SU-DHL-6 (cell line): Measurements from ENCODE around the gene SLC41A3.

Source experiments
- H2AFZ ChIP-seq: fragments of 200-600 bp; sonication (generic); 2 replicates; pipeline ENCODE4 v1.6.1; 2014; ENCODE audit warnings: low read depth, mild to moderate bottlenecking, moderate library complexity, mixed read lengths, antibody characterized with exemption, low read length; ENCODE audit not compliant: severe bottlenecking
- H3F3A ChIP-seq: fragments of 200-600 bp; shearing (Covaris generic); 2 replicates; pipeline ENCODE4 v1.6.0; 2016; ENCODE audit warnings: antibody characterized with exemption, mild to moderate bottlenecking; ENCODE audit not compliant: insufficient read depth
- H3K27ac ChIP-seq: fragments of 200-600 bp; sonication (generic); 2 replicates; pipeline ENCODE4 v1.5.1; 2016; ENCODE audit warnings: low read depth, mild to moderate bottlenecking, low read length, moderate library complexity, mixed read lengths
- H3K27me3 ChIP-seq: fragments of 200-600 bp; sonication (generic), shearing (Covaris generic); 2 replicates; pipeline ENCODE4 v1.6.0; 2014; ENCODE audit warnings: mild to moderate bottlenecking, low read length
- H3K36me3 ChIP-seq: fragments of 200-600 bp; sonication (generic); 2 replicates; pipeline ENCODE4 v1.6.1; 2014; ENCODE audit warnings: mild to moderate bottlenecking, low read length, mixed read lengths
- H3K4me2 ChIP-seq: fragments of 300-600, 200-600 bp; shearing (Covaris generic), sonication (generic); 2 replicates; pipeline ENCODE4 v1.6.0; 2014; ENCODE audit warnings: low read length, low read depth, mild to moderate bottlenecking; ENCODE audit not compliant: poor library complexity, severe bottlenecking
- H3K4me3 ChIP-seq: fragments of 200-600 bp; sonication (generic); 2 replicates; pipeline ENCODE4 v1.5.1; 2014; ENCODE audit warnings: antibody characterized with exemption, low read length, mild to moderate bottlenecking, mixed read lengths; ENCODE audit not compliant: insufficient read depth, poor library complexity, severe bottlenecking
- H3K79me2 ChIP-seq: fragments of 200-600 bp; sonication (generic); 2 replicates; pipeline ENCODE4 v1.6.1; 2014; ENCODE audit warnings: mild to moderate bottlenecking, low read length, moderate library complexity; ENCODE audit not compliant: insufficient read depth
- H3K9ac ChIP-seq: fragments of 200-600 bp; sonication (generic); 2 replicates; pipeline ENCODE4 v1.7.0; 2014; ENCODE audit warnings: mild to moderate bottlenecking, low read length
- H3K9me2 ChIP-seq: fragments of 200-600 bp; sonication (generic); replicated peaks from 2 replicates; pipeline ENCODE4 v1.6.1; 2014; ENCODE audit warnings: low read length; ENCODE audit not compliant: insufficient read depth
- H3K9me3 ChIP-seq: fragments of 200-600 bp; sonication (generic); 2 replicates; pipeline ENCODE4 v1.6.1; 2014; ENCODE audit warnings: low read length, mixed read lengths; ENCODE audit not compliant: insufficient read depth
- H4K20me1 ChIP-seq: fragments of 200-600 bp; sonication (generic); 2 replicates; pipeline ENCODE4 v1.6.1; 2014; ENCODE audit warnings: low read depth, mild to moderate bottlenecking, antibody characterized with exemption, low read length, moderate library complexity, mixed read lengths
- CTCF ChIP-seq: fragments of 200-600 bp; sonication (generic); IDR thresholded peaks from one replicate; pipeline ENCODE4 v1.5.1; 2017; ENCODE audit warnings: antibody characterized with exemption, mild to moderate bottlenecking, low read length, moderate library complexity; ENCODE audit not compliant: insufficient read depth, poor library complexity, severe bottlenecking
- EZH2phosphoT487 ChIP-seq: fragments of 200-600 bp; sonication (generic), shearing (Covaris generic); conservative IDR thresholded peaks from 2 replicates; pipeline ENCODE4 v1.6.1; 2018; ENCODE audit warnings: mild to moderate bottlenecking, antibody characterized with exemption, low read length, moderate library complexity, mixed read lengths

SLC41A3 gene

GRCh38 chr3:126051741-126052140 is 32.2 kb downstream of the SLC41A3 start:
- no peaks in the 10 kb centered on the region for H3K27me3 ChIP-seq
- H3F3A ChIP-seq, result no peaks in the 10 kb centered on the region
- H3K36me3 ChIP-seq, result no peaks in the 10 kb centered on the region
- H3K4me2 ChIP-seq, result no peak overlapping the region
- no peaks in the 10 kb centered on the region for H3K79me2 ChIP-seq
- no peak overlapping the region for H3K9ac ChIP-seq
- no peaks in the 10 kb centered on the region for H3K9me3 ChIP-seq
- no peak for TF ChIP-seq EZH2phosphoT487
- no peak for TF ChIP-seq CTCF
- no peaks in the 10 kb centered on the region for H3K9me2 ChIP-seq
- no peak overlapping the region for H2AFZ ChIP-seq
- H4K20me1 ChIP-seq, result no peaks in the 10 kb centered on the region
- no peak overlapping the region for H3K4me3 ChIP-seq
- H3K27ac ChIP-seq, result no peak overlapping the region

GRCh38 chr3:126051234-126051633 is 32.7 kb downstream of the SLC41A3 start:
- Histone ChIP-seq H3K4me3 (no peak overlapping the region), H3K27ac (no peak overlapping the region), H3K36me3 (no peaks in the 10 kb centered on the region), H2AFZ (no peak overlapping the region), H4K20me1 (no peaks in the 10 kb centered on the region), H3K27me3 (no peaks in the 10 kb centered on the region), H3K9ac (no peak overlapping the region), H3F3A (no peaks in the 10 kb centered on the region), H3K4me2 (no peak overlapping the region), H3K9me3 (no peaks in the 10 kb centered on the region), H3K79me2 (no peaks in the 10 kb centered on the region), H3K9me2 (no peaks in the 10 kb centered on the region)
- no peak for TF ChIP-seq EZH2phosphoT487
- no peak for TF ChIP-seq CTCF

GRCh38 chr3:126050626-126051025 is 33.3 kb downstream of the SLC41A3 start:
- no peaks in the 10 kb centered on the region for H4K20me1 ChIP-seq
- H3K4me3 ChIP-seq, result no peak overlapping the region
- no peak overlapping the region for H3K27ac ChIP-seq
- H3K9me3 ChIP-seq, result no peaks in the 10 kb centered on the region
- H3K9me2 ChIP-seq, result no peaks in the 10 kb centered on the region
- TF ChIP-seq CTCF (no peak), EZH2phosphoT487 (no peak)
- no peak overlapping the region for H2AFZ ChIP-seq
- H3K79me2 ChIP-seq, result no peaks in the 10 kb centered on the region
- no peaks in the 10 kb centered on the region for H3F3A ChIP-seq
- H3K36me3 ChIP-seq, result no peaks in the 10 kb centered on the region
- H3K4me2 ChIP-seq, result no peak overlapping the region
- H3K27me3 ChIP-seq, result no peaks in the 10 kb centered on the region
- no peak overlapping the region for H3K9ac ChIP-seq

- H3K27ac ChIP-seq, result no peak overlapping the region
- H3K9me3 ChIP-seq, result no peaks in the 10 kb centered on the region
- no peaks in the 10 kb centered on the region for H4K20me1 ChIP-seq
- no peaks in the 10 kb centered on the region for H3K79me2 ChIP-seq
- H3K9ac ChIP-seq, result no peak overlapping the region
- no peaks in the 10 kb centered on the region for H3F3A ChIP-seq
- no peak overlapping the region for H2AFZ ChIP-seq
- H3K9me2 ChIP-seq, result no peaks in the 10 kb centered on the region
- no peaks in the 10 kb centered on the region for H3K27me3 ChIP-seq
- no peak overlapping the region for H3K4me2 ChIP-seq
- no peaks in the 10 kb centered on the region for H3K36me3 ChIP-seq
- TF ChIP-seq CTCF, result no peak
- no peak for TF ChIP-seq EZH2phosphoT487
- no peak overlapping the region for H3K4me3 ChIP-seq
Observed at GRCh38 chr3:126050050-126050392, 33.9 kb downstream of the SLC41A3 start.
